Trophoblast cell (in vitro differentiated cells and primary cell): Measurements from ENCODE around the gene NMUR2. TPM values are rescaled to one million over a fixed set of nuclear protein-coding genes. Genes with fewer than 3 reads are reported as not detected.

Experiments
- DNase-seq, 2 donors: peaks; one replicate each; pipeline ENCODE4 v3.0.0-alpha.2; 2016
- H2AFZ ChIP-seq: 2 replicates; pipeline ENCODE4 v1.6.1; 2013; ENCODE audit warnings: low read length, moderate library complexity, mild to moderate bottlenecking; ENCODE audit not compliant: insufficient read depth, poor library complexity
- H2AK5ac ChIP-seq: 2 replicates; pipeline ENCODE4 v1.6.1; 2013; ENCODE audit warnings: mild to moderate bottlenecking, low read length
- H2BK120ac ChIP-seq: 2 replicates; pipeline ENCODE4 v1.6.1; 2013; ENCODE audit warnings: low read length, mild to moderate bottlenecking, moderate library complexity; ENCODE audit not compliant: insufficient read depth, poor library complexity
- H2BK12ac ChIP-seq: 2 replicates; pipeline ENCODE4 v1.6.1; 2013; ENCODE audit warnings: mild to moderate bottlenecking, low read length, moderate library complexity
- H2BK5ac ChIP-seq: 2 replicates; pipeline ENCODE4 v1.6.1; 2013; ENCODE audit warnings: low read length, low read depth, moderate library complexity, mild to moderate bottlenecking; ENCODE audit not compliant: poor library complexity
- H3K14ac ChIP-seq: 2 replicates; pipeline ENCODE4 v1.6.1; 2013; ENCODE audit warnings: mild to moderate bottlenecking, low read length
- H3K18ac ChIP-seq: 2 replicates; pipeline ENCODE4 v1.6.1; 2013; ENCODE audit warnings: mild to moderate bottlenecking, low read length
- H3K23ac ChIP-seq: 2 replicates; pipeline ENCODE4 v1.6.1; 2013; ENCODE audit warnings: low read length
- H3K27ac ChIP-seq: 2 replicates; pipeline ENCODE4 v1.5.1; 2013; ENCODE audit warnings: low read depth, mild to moderate bottlenecking, inconsistent platforms, low read length, moderate library complexity
- H3K27me3 ChIP-seq: 2 replicates; pipeline ENCODE4 v1.6.1; 2013; ENCODE audit warnings: inconsistent platforms, mild to moderate bottlenecking, low read length, moderate library complexity; ENCODE audit not compliant: insufficient read depth
- H3K36me3 ChIP-seq, 2 experiments: 1 replicate in 1 of 2; 2 replicates in 1 of 2; pipeline ENCODE4 v1.6.1; 2013; ENCODE audit warnings: low read length in 2 of 2, mild to moderate bottlenecking in 2 of 2, moderate library complexity in 1 of 2; ENCODE audit not compliant: insufficient read depth in 2 of 2, control insufficient read depth in 1 of 2
- H3K4ac ChIP-seq: 2 replicates; pipeline ENCODE4 v1.6.1; 2013; ENCODE audit warnings: low read depth, mild to moderate bottlenecking, low read length, moderate library complexity
- H3K4me1 ChIP-seq, 2 experiments: 1 replicate in 1 of 2; 2 replicates in 1 of 2; pipeline ENCODE4 v1.6.1; 2013; ENCODE audit warnings: low read length in 2 of 2, mild to moderate bottlenecking in 2 of 2, moderate library complexity in 1 of 2; ENCODE audit not compliant: insufficient read depth in 2 of 2, control insufficient read depth in 1 of 2
- H3K4me2 ChIP-seq: 2 replicates; pipeline ENCODE4 v1.6.1; 2013; ENCODE audit warnings: inconsistent platforms, mild to moderate bottlenecking, low read length, moderate library complexity
- H3K4me3 ChIP-seq: 2 replicates; pipeline ENCODE4 v1.5.1; 2013; ENCODE audit warnings: mild to moderate bottlenecking, low read depth, low read length, inconsistent platforms
- H3K79me1 ChIP-seq: one replicate; pipeline ENCODE4 v1.6.1; 2013; ENCODE audit warnings: low read length
- H3K79me2 ChIP-seq: 2 replicates; pipeline ENCODE4 v1.6.1; 2013; ENCODE audit warnings: low read length, mild to moderate bottlenecking; ENCODE audit not compliant: control insufficient read depth, insufficient read depth, poor library complexity
- H3K9ac ChIP-seq: 2 replicates; pipeline ENCODE4 v1.6.1; 2013; ENCODE audit warnings: mild to moderate bottlenecking, low read length
- H3K9me3 ChIP-seq: 2 replicates; pipeline ENCODE4 v1.6.1; 2013; ENCODE audit warnings: low read depth, mild to moderate bottlenecking, control low read depth, inconsistent platforms, low read length; ENCODE audit not compliant: insufficient read depth
- H4K12ac ChIP-seq: 2 replicates; pipeline ENCODE4 v1.6.1; 2013; ENCODE audit warnings: low read depth, mild to moderate bottlenecking, low read length, moderate library complexity
- H4K8ac ChIP-seq: 2 replicates; pipeline ENCODE4 v1.6.1; 2013; ENCODE audit warnings: low read depth, mild to moderate bottlenecking, low read length, moderate library complexity
- H4K91ac ChIP-seq: one replicate; pipeline ENCODE4 v1.6.1; 2013; ENCODE audit warnings: low read depth, mild to moderate bottlenecking, low read length, moderate library complexity
- WGBS: extraction: QIAGEN DNeasy Blood & Tissue Kit; methylation state at CpG from one replicate; pipeline ENCODE4 v1.1.7; 2013; ENCODE audit warnings: missing lambda C conversion rate; ENCODE audit not compliant: insufficient read length, insufficient coverage; ENCODE audit errors: extremely low coverage; 5-methylcytosine and 5-hydroxymethylcytosine counted together
- polyA plus RNA-seq: library from polyadenylated mRNA; stranded (reverse); fragments of 200-250 nt; gene quantifications from 2 replicates; pipeline ENCODE4 v1.2.3, GENCODE V29; 2013

NMUR2 gene
- 0.01 TPM in 2 replicates for polyA plus RNA-seq

GRCh38 chr5:152405145-152405544 lies at the start of gene NMUR2:
TSS of gene NMUR2 (minus strand) at chr5:152405279. CDS start at chr5:152405113, 166 bp downstream.
- Histone ChIP-seq H4K12ac (no peak within 1 kb of the TSS), H2BK12ac (no peak within 1 kb of the TSS), H2BK120ac (no peak within 1 kb of the TSS)

GRCh38 chr5:152443935-152444334 lies 38.9 kb upstream of the NMUR2 start:
- Histone ChIP-seq H3K4me1 (no peaks in the 10 kb centered on the region), H3K9ac (no peak overlapping the region), H4K91ac (no peak overlapping the region), H3K79me1 (no peaks in the 10 kb centered on the region), H3K36me3 (no peaks in the 10 kb centered on the region), H4K8ac (no peak overlapping the region), H3K14ac (no peak overlapping the region), H3K4me2 (no peak overlapping the region), H3K27ac (no peak overlapping the region), H3K18ac (no peak overlapping the region), H3K9me3 (no peaks in the 10 kb centered on the region), H3K27me3 (no peaks in the 10 kb centered on the region), H2BK12ac (no peak overlapping the region), H4K12ac (no peak overlapping the region), H2BK5ac (no peak overlapping the region), H2BK120ac (no peak overlapping the region), H3K23ac (no peak overlapping the region), H3K4me3 (no peak overlapping the region), H3K79me2 (no peaks in the 10 kb centered on the region), H2AFZ (no peak overlapping the region), H2AK5ac (no peak overlapping the region), H3K4ac (no peak overlapping the region)
- DNase-seq = no peak
- no CpG with 5 or more reads among the region's 2 CpGs for WGBS

More at GRCh38 chr5:152405145-152405544, at the start of gene NMUR2:
- Histone ChIP-seq H3K27ac (no peak within 1 kb of the TSS), H3K9me3 (peaks cover 3% of the 10 kb centered on the region), H3K9ac (no peak within 1 kb of the TSS), H3K18ac (no peak within 1 kb of the TSS), H2BK5ac (no peak within 1 kb of the TSS), H4K91ac (no peak within 1 kb of the TSS), H3K79me1 (no peaks in the 10 kb centered on the region), H3K4me2 (no peak within 1 kb of the TSS), H3K14ac (no peak within 1 kb of the TSS), H3K23ac (no peak within 1 kb of the TSS), H2AFZ (no peak within 1 kb of the TSS), H3K4ac (no peak within 1 kb of the TSS), H3K4me1 (no peaks in the 10 kb centered on the region), H3K4me3 (no peak within 1 kb of the TSS), H4K8ac (no peak within 1 kb of the TSS), H3K79me2 (no peaks in the 10 kb centered on the region), H2AK5ac (no peak within 1 kb of the TSS), H3K27me3 (no peaks in the 10 kb centered on the region), H3K36me3 (no peaks in the 10 kb centered on the region)
- no CpG with 5 or more reads among the region's 7 CpGs for WGBS
- DNase-seq = no peak

- no peaks in the 10 kb centered on the region for H3K79me1 ChIP-seq
- H3K27ac ChIP-seq = no peak overlapping the region
- H4K12ac ChIP-seq = no peak overlapping the region
- H3K23ac ChIP-seq = no peak overlapping the region
- no peak overlapping the region for H4K91ac ChIP-seq
- H3K14ac ChIP-seq = no peak overlapping the region
- H3K4me2 ChIP-seq = no peak overlapping the region
- DNase-seq = no peak
- no peak overlapping the region for H2BK5ac ChIP-seq
- H3K9me3 ChIP-seq = no peaks in the 10 kb centered on the region
- no peak overlapping the region for H2BK12ac ChIP-seq
- H3K18ac ChIP-seq = no peak overlapping the region
- H3K4ac ChIP-seq = no peak overlapping the region
- H2BK120ac ChIP-seq = no peak overlapping the region
- H3K27me3 ChIP-seq = no peaks in the 10 kb centered on the region
- no peak overlapping the region for H4K8ac ChIP-seq
- H3K9ac ChIP-seq = no peak overlapping the region
- WGBS = no CpG with 5 or more reads among the region's 3 CpGs
- H3K4me1 ChIP-seq = no peaks in the 10 kb centered on the region
- H3K79me2 ChIP-seq = no peaks in the 10 kb centered on the region
- no peaks in the 10 kb centered on the region for H3K36me3 ChIP-seq
- H2AFZ ChIP-seq = no peak overlapping the region
- no peak overlapping the region for H3K4me3 ChIP-seq
- H2AK5ac ChIP-seq = no peak overlapping the region
Measured at GRCh38 chr5:152439791-152440190, 34.7 kb upstream of the NMUR2 start.

- no peak overlapping the region for H3K14ac ChIP-seq
- H2AK5ac ChIP-seq = no peak overlapping the region
- no peaks in the 10 kb centered on the region for H3K79me2 ChIP-seq
- no peak overlapping the region for H3K27ac ChIP-seq
- H4K8ac ChIP-seq = no peak overlapping the region
- H2BK12ac ChIP-seq = no peak overlapping the region
- DNase-seq = no peak
- H3K4me3 ChIP-seq = no peak overlapping the region
- H2AFZ ChIP-seq = no peak overlapping the region
- no peak overlapping the region for H2BK120ac ChIP-seq
- no peak overlapping the region for H3K4me2 ChIP-seq
- H3K79me1 ChIP-seq = no peaks in the 10 kb centered on the region
- H3K23ac ChIP-seq = no peak overlapping the region
- H3K9ac ChIP-seq = no peak overlapping the region
- no peaks in the 10 kb centered on the region for H3K27me3 ChIP-seq
- no peaks in the 10 kb centered on the region for H3K9me3 ChIP-seq
- no peaks in the 10 kb centered on the region for H3K36me3 ChIP-seq
- H2BK5ac ChIP-seq = no peak overlapping the region
- WGBS = no CpG with 5 or more reads among the region's 3 CpGs
- H3K18ac ChIP-seq = no peak overlapping the region
- no peaks in the 10 kb centered on the region for H3K4me1 ChIP-seq
- H4K12ac ChIP-seq = no peak overlapping the region
- no peak overlapping the region for H4K91ac ChIP-seq
- no peak overlapping the region for H3K4ac ChIP-seq
Measured at GRCh38 chr5:152437866-152438265, 32.8 kb upstream of the NMUR2 start.
